Left lung (tissue), 10 donors: ENCODE results near the gene HBA1. TPM values are rescaled to one million over a fixed set of nuclear protein-coding genes. Genes with fewer than 3 reads are reported as not detected.
"Not testable (repeated sequence)": the region's sequence is repeated elsewhere in the genome, so short reads cannot be mapped to it uniquely, and the experiment has no call there.

Experiments used
- ATAC-seq: fragments of 200-7000 bp; cut with Tn5 transposase; one replicate; pipeline ENCODE4 v1.9.1; 2020; ENCODE audit warnings: moderate library complexity
- DNase-seq, 4 donors: peaks; one replicate each; pipeline ENCODE4 v3.0.0-alpha.2; 2013 to 2020
- H3K27ac ChIP-seq, 2 donors: fragments of 200-600 bp; sonication (generic) in 1 of 2; one replicate each; pipeline versions ENCODE4 v1.5.0 to v1.8.0; 2020 to 2021
- H3K27me3 ChIP-seq, 2 donors: fragments of 200-600 bp; sonication (generic) in 1 of 2; one replicate each; pipeline versions ENCODE4 v1.5.0 to v1.8.0; 2020 to 2021
- H3K36me3 ChIP-seq, 2 donors: fragments of 200-600 bp; sonication (generic) in 1 of 2; one replicate each; pipeline versions ENCODE4 v1.5.0 to v1.8.0; 2020 to 2021
- H3K4me1 ChIP-seq, 2 donors: fragments of 200-600 bp; one replicate each; pipeline ENCODE4 v1.8.0; 2021
- H3K4me3 ChIP-seq, 2 donors: fragments of 200-600 bp; sonication (generic) in 1 of 2; one replicate each; pipeline versions ENCODE4 v1.5.0 to v1.8.0; 2020 to 2021; ENCODE audit warnings: mild to moderate bottlenecking in 1 of 2
- H3K9me3 ChIP-seq, 2 donors: fragments of 200-600 bp; sonication (generic) in 1 of 2; one replicate each; pipeline versions ENCODE4 v1.5.0 to v1.8.0; 2020 to 2021
- CTCF ChIP-seq, 2 donors: fragments of 200-600 bp; sonication (generic) in 1 of 2; IDR thresholded peaks; one replicate each; pipeline versions ENCODE4 v1.5.0 to v1.8.0; 2021; ENCODE audit warnings: antibody characterized with exemption in 2 of 2
- intact Hi-C, 2 donors: fragments of 100-400 bp; cut with DNase I; formaldehyde crosslinking; loops; one replicate each; pipeline versions ENCODE4 v1.11.2 to v1.14.2; 2022
- polyA plus RNA-seq, 6 donors: library from polyadenylated mRNA; unstranded; fragments of 120-200 nt; gene quantifications; one replicate each; pipeline ENCODE4 v1.2.1, GENCODE V29; 2013; ENCODE audit not compliant: insufficient read length in 6 of 6
- total RNA-seq, 2 donors: library from RNA; stranded (reverse); fragmentation: NEBNext Ultra II Directional; extraction: Animal tissue kit (Norgen Biotek cat#: 25700); gene quantifications; one replicate each; pipeline ENCODE4 v1.2.1, GENCODE V29; 2021
- donor health status: DM: no; HTN: yes; CAD: no.
- donor health status: DM: no; HTN: no; CAD: no.

The HBA1 gene
- total and polyA plus RNA-seq, 8 donors = 159 to 3,734 (median 947) TPM

DNA sequence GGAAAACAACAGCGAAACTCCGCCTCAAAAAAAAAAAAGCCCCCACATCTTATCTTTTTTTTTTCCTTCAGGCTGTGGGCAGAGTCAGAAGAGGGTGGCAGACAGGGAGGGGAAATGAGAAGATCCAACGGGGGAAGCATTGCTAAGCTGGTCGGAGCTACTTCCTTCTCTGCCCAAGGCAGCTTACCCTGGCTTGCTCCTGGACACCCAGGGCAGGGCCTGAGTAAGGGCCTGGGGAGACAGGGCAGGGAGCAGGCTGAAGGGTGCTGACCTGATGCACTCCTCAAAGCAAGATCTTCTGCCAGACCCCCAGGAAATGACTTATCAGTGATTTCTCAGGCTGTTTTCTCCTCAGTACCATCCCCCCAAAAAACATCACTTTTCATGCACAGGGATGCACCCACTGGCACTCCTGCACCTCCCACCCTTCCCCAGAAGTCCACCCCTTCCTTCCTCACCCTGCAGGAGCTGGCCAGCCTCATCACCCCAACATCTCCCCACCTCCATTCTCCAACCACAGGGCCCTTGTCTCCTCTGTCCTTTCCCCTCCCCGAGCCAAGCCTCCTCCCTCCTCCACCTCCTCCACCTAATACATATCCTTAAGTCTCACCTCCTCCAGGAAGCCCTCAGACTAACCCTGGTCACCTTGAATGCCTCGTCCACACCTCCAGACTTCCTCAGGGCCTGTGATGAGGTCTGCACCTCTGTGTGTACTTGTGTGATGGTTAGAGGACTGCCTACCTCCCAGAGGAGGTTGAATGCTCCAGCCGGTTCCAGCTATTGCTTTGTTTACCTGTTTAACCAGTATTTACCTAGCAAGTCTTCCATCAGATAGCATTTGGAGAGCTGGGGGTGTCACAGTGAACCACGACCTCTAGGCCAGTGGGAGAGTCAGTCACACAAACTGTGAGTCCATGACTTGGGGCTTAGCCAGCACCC lies 1.2 kb upstream of the HBA1 start:
- intact Hi-C loops = no loop called here
- peaks cover 59 to 86% of the 10 kb centered on the region in 2 donors for H3K27me3 ChIP-seq
- H3K36me3 ChIP-seq = no peaks in the 10 kb centered on the region
- peaks cover 0 to 4% of the 10 kb centered on the region in 2 donors for H3K4me1 ChIP-seq
- DNase-seq (no peak), ATAC-seq (no peak)
- no peak for TF ChIP-seq CTCF (IDR thresholded peaks at IDR 0.05)
- H3K4me3 ChIP-seq = no peak overlapping the region
- H3K9me3 ChIP-seq = no peaks in the 10 kb centered on the region
- H3K27ac ChIP-seq = no peak overlapping the region

DNA sequence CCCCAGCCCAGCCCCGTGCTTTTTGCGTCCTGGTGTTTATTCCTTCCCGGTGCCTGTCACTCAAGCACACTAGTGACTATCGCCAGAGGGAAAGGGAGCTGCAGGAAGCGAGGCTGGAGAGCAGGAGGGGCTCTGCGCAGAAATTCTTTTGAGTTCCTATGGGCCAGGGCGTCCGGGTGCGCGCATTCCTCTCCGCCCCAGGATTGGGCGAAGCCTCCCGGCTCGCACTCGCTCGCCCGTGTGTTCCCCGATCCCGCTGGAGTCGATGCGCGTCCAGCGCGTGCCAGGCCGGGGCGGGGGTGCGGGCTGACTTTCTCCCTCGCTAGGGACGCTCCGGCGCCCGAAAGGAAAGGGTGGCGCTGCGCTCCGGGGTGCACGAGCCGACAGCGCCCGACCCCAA lies 474 bp upstream of the HBA1 start:
- H3K4me3 ChIP-seq, intact Hi-C loops: not testable (repeated sequence)

GRCh38 chr16:177394-177822 lies 928 bp downstream of the HBA1 start:
- no peaks in the 10 kb centered on the region for H3K9me3 ChIP-seq
- intact Hi-C loops = no loop called here
- peaks cover 55 to 79% of the 10 kb centered on the region in 2 donors for H3K27me3 ChIP-seq
- TF ChIP-seq CTCF (IDR thresholded peaks at IDR 0.05) = no peak
- H3K4me3 ChIP-seq = no peak overlapping the region
- peaks cover 13 to 18% of the 10 kb centered on the region in 2 donors for H3K4me1 ChIP-seq
- DNase-seq (peak in 1 of 4 donors; percentile 51), ATAC-seq (no peak)
- H3K36me3 ChIP-seq = no peaks in the 10 kb centered on the region
- H3K27ac ChIP-seq = no peak overlapping the region

More for the DNA sequence above, 474 bp upstream of the HBA1 start:
- H3K4me1 ChIP-seq = peaks cover 7 to 11% of the 10 kb centered on the region in 2 donors
- not testable (repeated sequence) for H3K36me3 ChIP-seq, H3K9me3 ChIP-seq, H3K27ac ChIP-seq, ATAC-seq, DNase-seq
- peaks cover 62 to 86% of the 10 kb centered on the region in 2 donors for H3K27me3 ChIP-seq

- Histone ChIP-seq H3K27ac (no peak overlapping the region), H3K4me1 (peaks cover 13 to 18% of the 10 kb centered on the region in 2 donors), H3K27me3 (peaks cover 55 to 78% of the 10 kb centered on the region in 2 donors), H3K4me3 (no peak overlapping the region), H3K36me3 (no peaks in the 10 kb centered on the region), H3K9me3 (no peaks in the 10 kb centered on the region)
- no peak for ATAC-seq
- intact Hi-C loops = no loop called here
- DNase-seq = no peak
- no peak for TF ChIP-seq CTCF (IDR thresholded peaks at IDR 0.05)
These were observed 1.6 kb downstream of the HBA1 start for GRCh38 chr16:177981-178667.

DNA sequence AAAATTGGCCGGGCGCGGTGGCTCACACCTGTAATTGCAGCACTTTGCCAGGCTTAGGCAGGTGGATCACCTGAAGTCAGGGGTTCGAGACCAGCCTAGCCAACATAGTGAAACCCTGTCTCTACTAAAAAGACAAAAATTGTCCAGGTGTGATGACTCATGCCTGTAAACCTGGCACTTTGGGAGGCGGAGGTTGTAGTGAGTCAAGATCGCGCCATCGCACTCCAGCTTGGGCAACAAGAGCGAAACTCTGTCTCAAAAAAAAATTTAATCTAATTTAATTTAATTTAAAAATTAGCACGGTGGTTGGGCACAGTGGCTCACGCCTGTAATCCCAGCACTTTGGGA lies 2.2 kb downstream of the HBA1 start:
- Histone ChIP-seq H3K4me3 (no peak overlapping the region), H3K36me3 (no peaks in the 10 kb centered on the region), H3K4me1 (peaks cover 13 to 18% of the 10 kb centered on the region in 2 donors), H3K9me3 (no peaks in the 10 kb centered on the region), H3K27me3 (peaks cover 51 to 73% of the 10 kb centered on the region in 2 donors), H3K27ac (no peak overlapping the region)
- DNase-seq = no peak
- intact Hi-C loops = no loop called here
- ATAC-seq = no peak
- TF ChIP-seq CTCF (IDR thresholded peaks at IDR 0.05) = no peak
